Ramos (cell line): Measurements from ENCODE around the gene EFNA2.

Experiments used
- in situ Hi-C: fragments of 300-500 bp; cut with MboI; formaldehyde crosslinking; loops from one replicate; pipeline ENCODE4 v1.14.3; 2022; ENCODE audit warnings: low sequenced_read_pairs; ENCODE audit not compliant: unreplicated experiment

The EFNA2 gene

DNA sequence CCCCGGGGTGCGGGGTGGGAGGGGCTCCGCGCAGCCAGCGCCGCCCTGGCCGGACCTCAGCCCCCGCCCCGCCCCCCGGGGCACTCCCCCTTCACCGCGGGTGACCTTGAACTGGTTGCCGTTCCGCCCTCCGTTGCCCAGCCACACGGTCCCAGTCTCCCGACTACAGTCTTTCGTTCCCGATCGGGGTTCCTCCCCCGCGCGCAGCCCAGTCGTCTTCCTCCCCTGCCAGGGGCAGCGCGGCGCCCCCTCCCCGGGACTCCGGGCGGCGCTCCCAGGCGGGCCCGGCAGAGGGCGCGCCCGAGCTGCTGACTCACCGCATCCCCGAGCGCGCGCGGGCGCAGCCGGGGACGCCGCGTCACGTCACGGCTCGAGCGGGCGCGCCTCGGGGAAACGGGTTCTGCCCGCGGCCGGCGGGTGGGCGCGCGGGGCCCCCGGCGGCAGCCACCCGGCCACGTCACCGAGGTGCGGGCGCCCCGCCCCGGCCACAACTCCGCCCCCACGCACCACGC, 36.8 kb upstream of the EFNA2 start:
- in situ Hi-C loops: no loop called here

DNA sequence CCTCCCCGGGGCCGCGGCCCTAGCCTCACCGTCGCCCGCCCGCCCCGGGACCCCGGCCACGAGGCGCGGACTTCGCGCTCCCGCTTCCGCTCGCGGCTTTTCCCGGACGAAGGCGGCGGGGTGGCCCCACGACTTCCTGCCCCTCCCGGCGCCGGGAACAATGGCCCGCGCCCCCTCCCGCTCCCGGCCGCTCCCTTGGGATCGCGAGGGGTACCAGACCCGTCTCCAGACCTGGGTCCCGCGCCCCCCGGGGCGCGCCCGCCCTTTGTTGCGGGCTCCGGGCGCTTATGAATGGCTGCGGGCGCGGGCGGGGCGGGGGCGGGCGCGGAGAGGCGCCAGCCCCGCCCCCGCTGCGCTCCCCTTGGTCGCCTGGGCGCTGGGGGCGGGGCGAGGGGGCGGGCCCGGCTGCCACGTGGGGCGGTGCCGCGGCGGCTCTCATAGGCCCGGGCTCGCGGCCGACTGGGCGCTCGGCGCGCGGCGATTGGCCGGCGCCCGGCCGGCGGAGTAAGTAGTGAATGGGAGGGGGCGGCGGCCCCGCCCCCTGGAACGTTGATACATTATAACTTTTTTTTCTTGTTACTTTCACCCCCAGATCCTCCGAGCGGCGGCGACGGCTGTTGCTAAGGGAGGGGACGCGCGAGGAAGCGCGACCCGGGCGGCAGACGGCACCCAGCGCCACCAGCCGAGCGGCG, 36.2 kb upstream of the EFNA2 start:
- in situ Hi-C loops: no loop called here

DNA sequence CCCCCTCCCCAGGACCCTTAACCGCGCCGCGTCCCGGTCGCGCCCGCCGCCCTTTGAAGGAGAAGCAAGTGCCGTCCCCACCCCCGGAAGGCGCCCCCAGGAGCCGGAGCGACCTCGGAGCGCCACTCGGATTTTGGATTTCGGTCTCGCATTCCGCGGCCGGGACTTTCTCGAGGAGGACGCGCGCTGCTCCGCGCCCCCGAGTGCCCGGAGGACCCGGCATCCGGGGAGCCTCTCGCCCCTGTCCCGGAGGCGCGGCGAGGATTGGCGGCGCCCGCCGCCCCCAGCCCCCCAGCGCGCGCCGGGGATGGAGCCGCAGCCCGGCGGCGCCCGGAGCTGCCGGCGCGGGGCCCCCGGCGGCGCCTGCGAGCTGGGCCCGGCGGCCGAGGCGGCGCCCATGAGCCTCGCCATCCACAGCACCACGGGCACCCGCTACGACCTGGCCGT, 35.7 kb upstream of the EFNA2 start:
- in situ Hi-C loops: no loop called here

DNA sequence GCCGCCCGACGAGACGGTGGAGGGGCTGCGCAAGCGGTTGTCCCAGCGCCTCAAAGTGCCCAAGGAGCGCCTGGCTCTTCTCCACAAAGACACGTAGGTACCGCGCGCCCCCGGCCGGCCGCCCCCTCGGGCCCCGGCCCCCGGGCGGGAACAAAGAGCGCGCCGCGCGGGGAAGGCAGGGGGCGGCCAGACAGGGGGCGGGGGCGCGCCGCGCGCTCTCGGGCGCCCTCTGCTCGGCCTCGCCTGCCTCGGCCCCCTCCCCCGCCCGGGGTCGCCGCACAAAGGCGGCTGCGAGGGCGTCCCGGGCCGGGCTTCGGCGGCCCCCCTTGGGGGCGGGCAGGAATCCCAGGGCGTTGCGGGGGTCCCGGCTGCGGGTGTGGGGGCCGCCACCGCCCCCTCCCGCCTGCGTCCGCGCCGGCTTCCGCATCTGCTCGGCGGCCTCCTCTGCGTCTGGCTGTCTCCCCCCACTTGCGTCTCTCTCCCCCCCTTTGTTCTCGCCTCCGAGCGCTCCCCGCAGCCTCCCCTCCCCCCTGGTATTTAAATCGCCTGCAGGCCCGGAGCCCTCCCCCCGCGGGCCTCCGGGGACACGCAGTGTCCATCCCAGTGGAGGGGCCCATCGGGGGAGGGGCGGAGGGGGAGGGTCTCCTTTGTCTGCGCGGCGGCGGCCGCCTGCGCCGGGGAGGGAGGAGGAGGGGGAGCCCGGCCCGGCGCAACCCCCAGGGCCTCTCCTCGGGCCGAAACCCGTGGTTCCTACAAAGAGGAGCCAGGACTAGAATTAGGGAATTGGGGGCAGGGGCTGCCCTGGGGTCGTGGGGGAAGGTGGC, 35.0 kb upstream of the EFNA2 start:
- in situ Hi-C loops: no loop called here

DNA sequence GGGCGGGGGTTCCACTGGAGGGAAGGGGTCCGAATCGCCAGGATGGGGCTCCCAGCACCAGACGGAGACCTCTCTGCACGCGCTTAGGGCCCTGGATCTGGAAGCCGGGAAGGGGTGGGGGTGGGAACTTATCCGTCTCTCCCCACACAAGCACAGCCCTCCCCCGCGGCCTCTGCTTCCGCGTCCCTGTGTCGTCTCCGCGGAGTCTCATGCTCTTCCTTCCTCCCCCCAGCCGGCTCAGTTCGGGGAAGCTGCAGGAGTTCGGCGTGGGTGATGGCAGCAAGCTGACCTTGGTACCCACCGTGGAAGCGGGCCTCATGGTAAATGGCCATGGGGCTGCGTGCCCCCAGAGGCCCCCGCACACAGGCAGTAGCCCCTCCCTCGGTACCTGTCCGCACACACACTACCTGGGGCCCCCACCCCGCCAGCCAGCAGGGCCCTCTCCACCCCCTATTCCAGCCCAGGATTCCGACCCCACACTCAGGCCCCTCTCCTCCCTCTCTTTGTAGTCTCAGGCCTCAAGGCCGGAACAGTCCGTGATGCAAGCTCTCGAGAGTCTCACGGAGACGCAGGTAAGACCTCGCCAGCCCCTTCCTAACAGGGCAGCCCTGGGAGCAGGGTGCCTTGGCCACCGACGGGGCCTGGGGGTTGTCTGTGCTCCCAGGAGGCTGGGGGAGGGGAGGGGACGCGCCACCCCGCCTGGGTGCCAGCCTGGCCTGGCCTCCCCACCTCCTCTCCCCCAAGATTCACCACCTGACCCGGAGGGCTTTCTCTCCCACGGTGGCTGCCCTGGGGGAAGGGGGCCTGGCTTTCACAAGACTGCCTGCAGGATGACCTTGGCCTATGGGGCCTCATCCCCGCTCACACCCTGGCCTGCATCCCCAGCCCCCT, 34.1 kb upstream of the EFNA2 start:
- in situ Hi-C loops: no loop called here

DNA sequence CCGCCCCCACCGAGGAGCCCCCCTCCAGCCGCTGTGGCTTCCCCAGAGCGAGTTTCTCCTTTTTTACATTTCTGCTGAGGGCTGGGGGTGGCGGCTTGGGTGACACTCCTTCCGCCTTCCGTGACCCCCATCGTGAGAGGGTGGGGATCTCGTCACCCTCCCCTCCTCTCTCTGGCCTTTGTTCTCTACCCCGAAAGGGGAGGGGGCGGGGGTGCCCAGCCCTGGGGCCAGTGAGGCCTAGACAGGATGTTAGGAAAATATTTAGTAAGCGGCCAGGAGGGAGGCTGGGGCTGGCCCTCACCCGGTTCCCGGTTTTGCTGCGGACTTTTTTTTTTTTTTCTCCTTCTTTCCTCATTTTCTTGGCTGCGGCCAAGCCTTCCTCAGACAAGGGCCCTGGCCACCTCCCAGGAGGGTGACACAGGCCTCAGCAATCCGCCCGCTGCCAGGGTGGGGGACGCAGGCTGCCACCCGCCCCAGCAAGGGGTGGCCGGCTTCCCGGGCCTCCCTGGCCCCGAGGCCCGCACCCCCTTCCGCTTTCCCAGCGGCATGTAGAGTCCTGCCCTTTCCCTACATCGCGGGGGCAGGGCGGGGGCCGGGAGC, 33.4 kb upstream of the EFNA2 start:
- in situ Hi-C loops: no loop called here

DNA sequence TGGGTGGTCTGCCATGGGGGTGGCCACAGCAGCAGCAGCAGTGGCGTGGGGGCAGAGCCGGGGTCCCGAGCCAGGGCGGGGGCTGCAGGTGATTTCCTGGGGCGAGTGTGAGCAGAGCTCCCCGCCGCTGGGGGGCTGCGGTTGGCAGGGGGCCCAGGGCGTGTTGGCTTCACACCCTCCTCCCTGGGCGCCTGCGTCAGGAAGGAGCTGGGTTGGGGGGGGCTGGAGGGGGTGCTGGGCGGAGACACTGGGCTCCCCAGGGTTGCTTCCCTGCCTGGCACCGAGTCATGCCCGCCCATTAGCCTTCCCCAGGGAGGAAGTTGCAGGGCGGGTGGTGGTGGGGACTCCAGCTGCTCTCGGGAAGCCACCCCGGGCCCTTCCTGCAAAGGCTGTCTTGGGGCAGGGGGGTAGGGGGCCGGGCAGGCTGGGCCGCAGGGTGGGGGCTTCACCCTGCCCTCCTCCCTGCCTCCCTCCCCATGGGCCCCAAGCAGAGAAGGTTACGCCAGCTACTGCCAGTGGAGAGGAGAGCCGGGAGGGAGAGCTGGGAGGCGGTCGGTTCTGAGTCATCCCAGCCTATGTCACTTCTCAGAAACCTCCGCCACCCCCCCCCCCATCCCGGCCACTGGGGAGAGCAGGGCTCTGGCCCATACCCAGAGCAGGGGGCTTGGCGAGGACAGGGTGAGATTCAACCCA, 32.7 kb upstream of the EFNA2 start:
- in situ Hi-C loops: no loop called here

DNA sequence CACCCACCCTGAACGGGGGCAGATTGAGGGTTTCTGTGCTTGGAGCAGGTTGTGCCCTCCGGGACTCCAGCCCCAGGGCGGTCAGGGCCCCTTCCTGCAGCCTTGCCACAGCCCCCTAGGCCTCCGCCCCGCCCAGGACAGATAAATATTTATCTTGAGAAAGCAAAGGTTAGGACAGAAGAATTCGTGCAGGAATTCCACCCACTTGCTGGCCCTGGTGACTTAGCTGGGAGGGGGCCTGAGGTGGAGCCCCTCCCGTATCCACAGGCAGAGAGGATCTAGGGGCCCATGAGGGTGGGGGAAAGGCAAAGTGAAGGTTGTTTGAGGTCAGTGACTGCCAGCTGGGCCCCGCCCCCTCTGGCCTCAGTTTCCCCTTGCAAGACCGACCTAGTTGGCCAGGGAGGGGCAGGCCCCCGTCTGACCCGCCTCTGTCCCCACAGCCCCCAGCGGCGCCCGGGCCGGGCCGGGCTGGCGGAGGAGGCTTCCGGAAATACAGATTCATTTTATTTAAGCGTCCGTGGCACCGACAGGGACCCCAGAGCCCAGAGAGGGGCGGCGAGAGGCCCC, 32.1 kb upstream of the EFNA2 start:
- in situ Hi-C loops: no loop called here

DNA sequence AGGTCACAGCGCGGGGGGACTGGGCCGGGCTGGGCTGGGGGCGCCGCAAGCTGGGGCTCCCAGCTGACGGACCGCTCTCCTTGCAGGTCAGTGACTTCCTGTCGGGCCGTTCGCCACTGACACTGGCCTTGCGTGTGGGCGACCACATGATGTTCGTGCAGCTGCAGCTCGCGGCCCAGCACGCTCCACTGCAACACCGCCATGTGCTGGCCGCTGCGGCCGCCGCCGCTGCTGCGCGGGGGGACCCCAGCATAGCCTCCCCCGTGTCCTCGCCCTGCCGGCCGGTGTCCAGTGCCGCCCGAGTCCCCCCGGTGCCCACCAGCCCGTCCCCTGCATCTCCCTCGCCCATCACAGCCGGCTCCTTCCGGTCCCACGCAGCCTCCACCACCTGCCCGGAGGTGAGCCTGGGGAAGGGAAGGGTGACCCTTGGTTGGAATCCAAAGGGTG, 31.6 kb upstream of the EFNA2 start:
- in situ Hi-C loops: no loop called here

DNA sequence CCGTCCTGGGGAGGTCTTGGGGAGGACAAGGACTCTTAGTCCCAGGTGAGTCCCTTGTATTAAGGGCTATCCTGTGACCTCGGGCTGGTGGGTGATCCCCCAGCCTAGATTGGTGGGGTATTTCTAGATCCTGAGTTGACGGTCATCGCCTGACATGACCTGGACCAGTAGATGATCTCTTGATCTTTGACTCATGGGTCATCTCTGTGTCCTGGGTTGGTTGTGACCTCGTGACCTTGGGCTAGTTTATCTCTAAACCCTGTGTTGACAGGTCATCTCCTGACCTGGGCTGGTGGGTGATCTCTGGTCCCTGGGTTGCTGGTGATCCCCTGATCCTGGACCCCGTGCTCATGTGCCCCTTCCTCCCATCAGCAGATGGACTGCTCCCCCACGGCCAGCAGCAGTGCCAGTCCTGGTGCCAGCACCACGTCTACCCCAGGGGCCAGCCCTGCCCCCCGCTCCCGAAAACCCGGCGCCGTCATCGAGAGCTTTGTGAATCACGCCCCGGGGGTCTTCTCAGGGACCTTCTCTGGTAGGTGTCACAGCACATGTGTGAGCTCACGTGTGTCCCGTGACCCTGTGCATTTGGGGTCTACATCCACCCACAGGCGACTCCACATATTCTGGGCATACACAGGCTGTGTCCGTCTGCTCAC, 31.0 kb upstream of the EFNA2 start:
- in situ Hi-C loops: no loop called here

DNA sequence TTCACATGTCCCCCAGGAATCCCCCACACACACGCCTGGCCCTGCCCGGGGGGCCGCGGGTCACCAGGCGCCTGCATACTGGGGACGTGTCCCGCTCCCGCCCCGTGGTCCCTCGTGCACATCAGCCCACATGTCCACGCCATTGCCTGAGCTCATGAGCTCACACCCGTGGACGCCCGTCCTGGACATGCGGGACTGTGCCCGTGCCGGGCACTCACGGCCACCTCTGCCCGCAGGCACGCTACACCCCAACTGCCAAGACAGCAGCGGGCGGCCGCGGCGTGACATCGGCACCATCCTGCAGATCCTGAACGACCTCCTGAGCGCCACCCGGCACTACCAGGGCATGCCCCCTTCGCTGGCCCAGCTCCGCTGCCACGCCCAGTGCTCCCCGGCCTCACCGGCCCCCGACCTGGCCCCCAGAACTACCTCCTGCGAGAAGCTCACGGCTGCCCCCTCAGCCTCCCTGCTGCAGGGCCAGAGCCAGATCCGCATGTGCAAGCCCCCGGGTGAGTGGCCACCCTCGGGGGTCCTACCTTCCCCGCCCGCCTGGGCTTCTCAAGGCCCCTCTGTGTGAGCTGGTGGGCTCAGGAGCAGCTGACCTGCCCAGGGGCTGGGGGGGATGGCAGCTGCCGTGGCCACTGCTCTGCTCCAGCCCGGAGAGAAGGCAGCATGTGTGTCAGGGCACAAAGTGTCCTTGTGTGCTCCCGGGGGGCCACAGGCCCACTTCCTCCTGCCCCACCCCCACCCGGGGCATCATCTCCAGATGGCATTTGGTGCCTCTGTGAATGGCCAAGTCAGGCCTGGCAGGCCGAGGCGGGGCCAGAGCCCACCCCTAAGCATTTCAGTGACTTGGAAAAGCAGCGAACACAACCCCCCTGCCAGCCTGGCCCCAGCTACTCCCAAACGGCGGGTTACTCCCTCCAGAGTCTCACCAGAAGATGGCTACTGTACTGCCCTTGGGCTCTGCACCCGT, 30.2 kb upstream of the EFNA2 start:
- in situ Hi-C loops: no loop called here

DNA sequence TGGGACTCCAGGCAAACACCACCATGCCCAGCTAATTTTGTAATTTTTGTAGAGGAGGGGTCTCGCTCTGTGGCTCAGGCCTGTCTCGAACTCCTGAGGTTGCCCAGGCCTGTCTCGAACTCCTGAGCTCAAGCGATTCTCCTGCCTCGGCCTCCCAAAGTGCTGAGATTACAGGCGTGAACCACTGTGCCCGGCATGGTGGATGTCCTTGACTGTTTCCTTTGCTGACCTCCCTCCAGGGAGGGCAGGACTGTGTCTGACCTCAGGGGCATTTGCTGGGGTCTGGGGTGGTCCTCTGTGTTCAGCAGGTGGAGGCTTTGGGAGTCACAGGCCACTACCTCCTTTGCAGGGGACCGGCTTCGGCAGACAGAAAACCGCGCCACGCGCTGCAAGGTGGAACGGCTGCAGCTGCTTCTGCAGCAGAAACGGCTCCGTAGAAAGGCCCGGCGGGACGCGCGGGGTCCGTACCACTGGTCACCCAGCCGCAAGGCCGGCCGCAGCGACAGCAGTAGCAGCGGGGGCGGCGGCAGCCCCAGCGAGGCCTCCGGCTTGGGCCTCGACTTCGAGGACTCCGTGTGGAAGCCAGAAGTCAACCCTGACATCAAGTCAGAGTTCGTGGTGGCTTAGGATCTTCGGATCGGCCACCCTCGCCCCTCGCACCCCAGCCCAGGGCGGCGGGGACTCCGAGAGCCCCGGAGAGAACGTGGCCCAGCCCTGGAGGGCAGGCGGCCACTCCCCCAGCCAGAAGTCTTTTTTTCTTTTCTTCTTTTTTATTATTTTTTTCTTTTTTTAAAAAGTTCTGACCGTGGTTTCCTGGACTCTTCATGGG, 28.8 kb upstream of the EFNA2 start:
- in situ Hi-C loops: no loop called here

DNA sequence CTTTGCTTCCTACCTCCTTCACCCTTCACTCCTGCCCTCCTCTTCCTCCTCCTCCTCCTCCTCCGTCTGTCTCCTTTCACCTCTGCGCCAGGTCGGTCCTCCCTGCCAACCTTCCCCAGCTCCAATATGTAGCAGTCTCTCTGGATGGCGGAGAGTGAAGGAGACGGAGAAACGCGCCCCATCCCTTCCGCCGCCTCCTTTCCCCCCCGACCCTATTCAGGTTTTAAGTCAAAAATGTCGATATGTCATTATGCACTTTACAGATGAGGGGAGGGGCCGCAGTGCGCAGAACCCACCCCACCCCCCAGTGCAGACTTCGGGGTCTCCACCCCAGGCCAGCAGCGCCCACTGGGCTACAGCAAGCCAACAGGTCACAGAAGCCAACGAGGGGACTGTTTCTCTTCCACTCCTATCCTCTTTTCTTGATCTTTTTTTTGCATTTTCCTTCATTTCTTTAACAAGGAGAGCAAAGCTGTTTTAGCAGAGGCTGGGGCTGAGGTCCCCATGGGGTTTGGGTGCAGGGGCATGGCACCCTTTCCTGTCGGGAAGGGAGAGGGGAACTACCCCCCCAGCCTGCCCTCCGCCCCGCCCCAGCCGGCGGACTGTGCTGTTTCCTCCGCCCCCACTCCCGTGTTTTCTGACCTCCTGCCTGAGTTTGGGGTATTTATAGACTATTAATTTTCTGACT, 28.1 kb upstream of the EFNA2 start:
- in situ Hi-C loops: no loop called here

DNA sequence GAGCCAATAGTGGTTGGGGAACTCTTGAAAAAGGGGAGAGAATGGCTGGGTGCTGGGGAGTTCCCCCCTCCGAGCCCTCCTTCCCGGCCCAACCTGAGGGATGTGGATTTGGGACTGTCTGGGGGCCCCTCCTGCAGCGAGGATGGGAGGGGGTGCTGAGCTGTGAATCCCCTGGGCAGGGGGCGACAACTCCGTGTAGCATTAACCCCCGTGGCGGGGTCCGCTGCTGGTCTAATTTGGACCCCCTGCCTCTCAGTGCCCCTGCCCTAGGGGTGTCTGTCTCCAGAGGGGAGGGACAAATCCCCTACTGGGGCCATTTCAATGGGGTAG, 27.5 kb upstream of the EFNA2 start:
- in situ Hi-C loops: no loop called here

DNA sequence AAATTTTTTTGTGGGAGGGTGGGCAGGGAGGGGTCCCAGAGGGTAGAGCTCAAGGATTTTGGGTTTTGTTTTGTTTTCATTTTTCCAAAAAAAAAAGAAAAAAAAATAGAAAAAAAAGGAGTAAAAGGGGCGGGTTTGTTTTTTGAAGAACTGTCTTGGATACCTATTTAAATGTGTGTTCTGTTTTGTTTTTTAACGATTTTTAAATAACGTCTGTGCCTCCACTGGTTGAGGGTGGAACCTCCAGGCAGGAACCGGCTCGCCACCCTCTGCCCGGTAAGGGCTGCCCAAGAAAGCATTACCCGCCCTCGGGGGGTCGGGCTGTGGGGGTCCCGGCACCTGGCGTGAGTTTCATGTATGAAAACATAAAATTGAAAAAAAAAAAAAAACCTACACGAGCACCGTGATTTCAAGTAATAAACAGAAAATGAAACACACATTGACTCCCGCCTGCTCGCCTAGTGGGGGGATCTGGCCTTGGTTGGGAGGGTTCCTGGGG, 26.9 kb upstream of the EFNA2 start:
- in situ Hi-C loops: no loop called here

DNA sequence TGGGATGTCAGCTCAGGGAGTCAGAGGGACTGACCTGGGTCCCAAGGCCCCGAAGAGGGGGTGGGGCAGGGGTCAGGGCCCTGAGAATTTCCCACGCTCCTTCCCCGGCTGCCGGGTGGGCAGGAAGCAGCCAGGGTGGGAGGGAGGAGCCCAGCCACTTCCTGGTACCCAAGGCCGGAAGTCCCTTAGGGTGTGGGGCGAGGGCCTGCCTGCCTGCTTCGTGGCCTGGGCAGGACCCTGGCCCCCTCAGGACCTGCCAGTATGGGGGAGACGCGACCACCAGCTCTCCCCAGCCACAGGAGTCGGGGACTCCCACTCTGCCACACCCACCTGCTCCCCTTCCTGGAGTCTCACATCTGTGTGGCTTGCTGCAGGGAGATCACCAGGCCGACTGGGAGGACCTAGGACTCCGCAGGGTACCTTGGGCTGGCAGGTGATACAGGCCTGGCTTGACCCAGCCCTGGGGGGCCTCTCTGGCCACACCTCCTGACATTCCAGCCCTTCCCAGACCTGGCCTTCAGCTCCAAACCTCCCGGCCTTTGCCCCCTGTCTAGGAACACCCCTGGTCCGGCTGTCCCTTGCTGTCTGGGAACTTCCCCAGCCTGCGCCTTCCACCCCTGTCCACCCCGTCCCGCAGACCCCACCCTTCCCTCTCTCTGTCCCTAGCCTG, 26.3 kb upstream of the EFNA2 start:
- in situ Hi-C loops: no loop called here
